Peyer's patch (tissue), 4 donors: ENCODE data around the gene ABCC5. TPM values are rescaled to one million over a fixed set of nuclear protein-coding genes. Genes with fewer than 3 reads are reported as not detected.

ENCODE experiments used
- DNase-seq, 3 donors: peaks; one replicate each; pipeline ENCODE4 v3.0.0-alpha.2; 2017 to 2019
- H3K27ac ChIP-seq, 4 donors: fragments of 200-600 bp; sonication (generic); one replicate each; pipeline ENCODE4 v1.5.1; 2016 to 2019
- H3K27me3 ChIP-seq, 2 donors: fragments of 200-600 bp; sonication (generic); one replicate each; pipeline ENCODE4 v1.5.1; 2019
- H3K36me3 ChIP-seq, 3 donors: fragments of 200-600 bp; sonication (generic); one replicate each; pipeline ENCODE4 v1.5.1; 2016 to 2019
- H3K4me1 ChIP-seq, 4 donors: fragments of 200-600 bp; sonication (generic); one replicate each; pipeline ENCODE4 v1.5.1; 2016 to 2019
- H3K4me3 ChIP-seq, 4 donors: fragments of 200-600 bp; sonication (generic); 1 replicate in 3 of 4; 2 replicates in 1 of 4; pipeline ENCODE4 v1.5.1; 2016 to 2019; ENCODE audit warnings: mild to moderate bottlenecking in 1 of 4
- H3K9me3 ChIP-seq, 4 donors: fragments of 200-600 bp; sonication (generic); one replicate each; pipeline ENCODE4 v1.5.1; 2016 to 2019; ENCODE audit warnings: mild to moderate bottlenecking in 1 of 4
- POLR2A ChIP-seq, 2 donors: fragments of 450-650 bp; IDR thresholded peaks; one replicate each; pipeline ENCODE4 v1.5.1; 2017; ENCODE audit warnings: antibody characterized with exemption in 2 of 2, mild to moderate bottlenecking in 2 of 2, moderate library complexity in 2 of 2
- total RNA-seq, 4 donors: library from RNA; depleted of rRNA; stranded (reverse); fragments of >200 nt; gene quantifications; one replicate each; pipeline ENCODE4 v1.1.0, GENCODE V29; 2016
- TF ChIP-seq, protein P1 (sequence below), 6 experiments: fragments of 450-650 bp in 4 of 6; fragments of 200-600 bp in 2 of 6; sonication (generic) in 1 of 6; IDR thresholded peaks; one replicate each; pipeline ENCODE4 v1.5.1; 2017 to 2019; ENCODE audit warnings: antibody characterized with exemption in 6 of 6, mild to moderate bottlenecking in 3 of 6, moderate library complexity in 1 of 6

ABCC5 gene
- total RNA-seq, 4 donors from 2014 or later: 54.0 to 95.7 (median 82.1) TPM

DNA sequence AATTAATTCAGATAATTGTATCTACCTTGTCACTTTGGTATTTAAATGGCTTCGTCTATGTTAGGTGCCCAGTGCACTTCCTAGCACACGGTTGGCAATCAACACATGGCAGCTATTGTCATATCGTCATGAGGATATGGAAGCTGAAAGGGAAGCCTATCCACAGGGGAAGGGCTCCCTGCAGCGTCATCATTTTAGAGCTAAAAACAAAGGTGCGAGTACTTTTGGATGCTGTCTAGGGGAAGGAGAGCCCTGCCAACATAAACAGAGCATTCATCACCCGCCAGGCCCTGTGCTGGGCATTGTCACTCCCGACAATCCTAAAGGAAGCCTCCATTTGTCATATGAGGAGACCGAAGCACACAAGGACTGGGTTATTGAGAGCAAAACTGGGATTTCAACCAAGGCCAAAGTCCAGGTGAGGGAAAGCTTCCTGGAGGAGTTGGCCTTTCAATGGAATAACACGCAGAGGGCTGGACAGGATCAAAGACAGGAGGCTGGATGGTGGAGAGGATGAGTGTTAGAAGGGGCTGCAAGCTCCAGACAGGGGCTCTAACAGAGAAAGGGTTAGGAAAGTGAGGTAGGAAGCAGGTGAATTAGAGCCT, 125.0 kb downstream of the ABCC5 start:
- DNase-seq: no peak
- H3K27ac ChIP-seq: peak overlapping the region in 1 of 4 donors; percentile 21
- no peaks in the 10 kb centered on the region for H3K4me1 ChIP-seq
- TF ChIP-seq POLR2A (IDR thresholded peaks at IDR 0.05): no peak
- TF ChIP-seq, protein P1, sequence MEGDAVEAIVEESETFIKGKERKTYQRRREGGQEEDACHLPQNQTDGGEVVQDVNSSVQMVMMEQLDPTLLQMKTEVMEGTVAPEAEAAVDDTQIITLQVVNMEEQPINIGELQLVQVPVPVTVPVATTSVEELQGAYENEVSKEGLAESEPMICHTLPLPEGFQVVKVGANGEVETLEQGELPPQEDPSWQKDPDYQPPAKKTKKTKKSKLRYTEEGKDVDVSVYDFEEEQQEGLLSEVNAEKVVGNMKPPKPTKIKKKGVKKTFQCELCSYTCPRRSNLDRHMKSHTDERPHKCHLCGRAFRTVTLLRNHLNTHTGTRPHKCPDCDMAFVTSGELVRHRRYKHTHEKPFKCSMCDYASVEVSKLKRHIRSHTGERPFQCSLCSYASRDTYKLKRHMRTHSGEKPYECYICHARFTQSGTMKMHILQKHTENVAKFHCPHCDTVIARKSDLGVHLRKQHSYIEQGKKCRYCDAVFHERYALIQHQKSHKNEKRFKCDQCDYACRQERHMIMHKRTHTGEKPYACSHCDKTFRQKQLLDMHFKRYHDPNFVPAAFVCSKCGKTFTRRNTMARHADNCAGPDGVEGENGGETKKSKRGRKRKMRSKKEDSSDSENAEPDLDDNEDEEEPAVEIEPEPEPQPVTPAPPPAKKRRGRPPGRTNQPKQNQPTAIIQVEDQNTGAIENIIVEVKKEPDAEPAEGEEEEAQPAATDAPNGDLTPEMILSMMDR (IDR thresholded peaks at IDR 0.05): no peak
- no peaks in the 10 kb centered on the region for H3K9me3 ChIP-seq
- no peaks in the 10 kb centered on the region for H3K27me3 ChIP-seq
- no peak overlapping the region for H3K4me3 ChIP-seq
- no peaks in the 10 kb centered on the region for H3K36me3 ChIP-seq

DNA sequence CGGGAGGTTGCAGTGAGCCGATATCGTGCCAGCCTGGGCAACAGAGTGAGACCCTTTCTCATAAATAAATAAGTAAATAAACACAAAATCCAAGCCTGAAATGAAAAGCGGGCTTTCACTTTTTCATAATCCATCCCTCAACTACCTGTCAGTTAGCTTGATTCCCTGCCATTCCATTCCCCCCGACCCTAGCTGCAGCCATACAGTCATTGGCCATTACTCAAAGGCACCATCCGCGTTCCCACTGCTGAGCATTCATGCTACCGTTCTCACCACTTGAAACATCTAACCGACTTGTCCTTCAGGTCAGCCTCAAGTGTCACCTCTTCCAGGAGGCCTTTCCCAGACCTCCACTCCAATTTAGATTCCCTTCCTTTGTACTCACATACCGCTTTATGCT, 131.9 kb downstream of the ABCC5 start:
- no peak for DNase-seq
- no peak overlapping the region for H3K27ac ChIP-seq
- no peaks in the 10 kb centered on the region for H3K9me3 ChIP-seq
- peaks cover 0 to 21% (median 9%) of the 10 kb centered on the region in 4 donors for H3K4me1 ChIP-seq
- no peak for TF ChIP-seq POLR2A (IDR thresholded peaks at IDR 0.05)
- TF ChIP-seq, protein P1 (IDR thresholded peaks at IDR 0.05): no peak
- no peaks in the 10 kb centered on the region for H3K36me3 ChIP-seq
- no peaks in the 10 kb centered on the region for H3K27me3 ChIP-seq
- no peak overlapping the region for H3K4me3 ChIP-seq

DNA sequence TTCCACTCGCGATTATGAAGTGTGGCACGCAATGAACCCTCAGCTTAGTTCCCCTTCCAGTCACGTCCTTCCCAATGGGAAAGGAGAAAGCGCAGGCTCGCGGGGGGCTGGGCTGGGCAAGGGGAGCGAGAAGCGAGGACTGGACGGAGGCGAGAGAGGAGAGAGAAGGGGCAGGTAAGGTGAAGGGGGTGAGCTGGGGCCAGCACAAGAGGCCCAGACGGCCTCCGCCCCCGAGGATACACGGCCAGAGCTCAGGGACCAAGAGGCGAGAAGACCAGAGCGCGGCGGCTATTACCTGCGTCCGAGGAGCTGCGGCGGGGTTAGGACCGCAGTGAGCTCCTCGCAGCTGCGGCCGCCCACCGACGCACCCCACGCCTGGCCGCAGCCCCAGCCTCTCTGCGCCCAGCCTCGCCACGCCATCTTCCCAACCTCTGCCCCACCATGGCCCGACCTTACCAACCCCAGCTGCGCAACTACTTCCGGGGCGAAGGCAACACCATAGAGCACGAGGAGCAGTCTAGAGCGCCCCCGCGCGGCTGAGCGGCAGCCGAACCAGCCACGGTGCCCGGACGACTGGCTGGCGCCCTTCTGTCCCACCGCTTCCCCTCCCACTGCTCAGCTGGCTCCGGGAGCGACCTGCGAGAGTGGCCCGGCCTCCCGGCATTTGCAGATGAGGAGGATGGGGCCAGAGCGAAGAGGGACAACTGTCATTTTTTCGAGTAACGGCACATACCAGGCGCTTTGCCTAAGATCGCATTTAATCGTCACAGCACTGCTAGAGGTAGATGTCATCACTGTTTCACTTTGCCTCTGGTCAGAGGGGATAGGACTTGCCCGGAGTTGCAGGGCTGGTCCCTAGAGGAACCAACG, 133.0 kb downstream of the ABCC5 start, which contains the start of gene PARL:
Gene PARL, minus strand, starts transcription at position 454 of the 870 bp plus-strand sequence. Its CDS starts 34 bp downstream, at position 420.
- H3K4me1 ChIP-seq: peaks cover 0 to 21% (median 9%) of the 10 kb centered on the region in 4 donors
- no peaks in the 10 kb centered on the region for H3K27me3 ChIP-seq
- TF ChIP-seq, protein P1 (IDR thresholded peaks at IDR 0.05): peak; percentile 84 to 97 (median 96)
- peak; percentile 66 for TF ChIP-seq POLR2A (IDR thresholded peaks at IDR 0.05)

DNA sequence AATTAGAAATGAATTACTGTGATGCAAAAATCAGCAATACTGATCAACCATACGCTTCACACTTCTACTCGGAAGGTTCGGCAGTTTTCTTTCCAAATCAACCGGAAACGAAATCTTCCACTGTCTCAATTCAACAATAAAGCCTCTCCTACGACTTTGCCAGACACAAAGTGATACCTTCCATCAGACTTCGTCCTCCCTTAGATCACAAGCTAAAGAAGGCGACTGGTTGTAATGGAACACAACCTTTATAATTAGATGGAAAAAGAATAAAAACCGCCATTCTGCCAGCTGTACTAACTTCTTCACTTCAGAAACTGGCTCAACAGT, 133.6 kb downstream of the ABCC5 start:
- H3K27me3 ChIP-seq: no peaks in the 10 kb centered on the region
- no peak for TF ChIP-seq POLR2A (IDR thresholded peaks at IDR 0.05)
- TF ChIP-seq, protein P1 (IDR thresholded peaks at IDR 0.05): no peak
- peak overlapping the region; percentile 81 to 97 (median 88) for H3K4me3 ChIP-seq
- H3K9me3 ChIP-seq: no peaks in the 10 kb centered on the region
- H3K36me3 ChIP-seq: no peaks in the 10 kb centered on the region
- no peak for DNase-seq
- H3K4me1 ChIP-seq: peaks cover 0 to 21% (median 9%) of the 10 kb centered on the region in 4 donors
- peak overlapping the region; percentile 71 to 80 (median 76) for H3K27ac ChIP-seq

More for the DNA sequence above, 133.0 kb downstream of the ABCC5 start, which contains the start of gene PARL:
- peak; percentile 97 to 98 (median 98) for DNase-seq
- Histone ChIP-seq H3K4me3 (peak within 1 kb of the TSS; percentile 81 to 97 (median 88)), H3K36me3 (no peaks in the 10 kb centered on the region), H3K27ac (peak within 1 kb of the TSS; percentile 71 to 80 (median 76)), H3K9me3 (no peaks in the 10 kb centered on the region)

DNA sequence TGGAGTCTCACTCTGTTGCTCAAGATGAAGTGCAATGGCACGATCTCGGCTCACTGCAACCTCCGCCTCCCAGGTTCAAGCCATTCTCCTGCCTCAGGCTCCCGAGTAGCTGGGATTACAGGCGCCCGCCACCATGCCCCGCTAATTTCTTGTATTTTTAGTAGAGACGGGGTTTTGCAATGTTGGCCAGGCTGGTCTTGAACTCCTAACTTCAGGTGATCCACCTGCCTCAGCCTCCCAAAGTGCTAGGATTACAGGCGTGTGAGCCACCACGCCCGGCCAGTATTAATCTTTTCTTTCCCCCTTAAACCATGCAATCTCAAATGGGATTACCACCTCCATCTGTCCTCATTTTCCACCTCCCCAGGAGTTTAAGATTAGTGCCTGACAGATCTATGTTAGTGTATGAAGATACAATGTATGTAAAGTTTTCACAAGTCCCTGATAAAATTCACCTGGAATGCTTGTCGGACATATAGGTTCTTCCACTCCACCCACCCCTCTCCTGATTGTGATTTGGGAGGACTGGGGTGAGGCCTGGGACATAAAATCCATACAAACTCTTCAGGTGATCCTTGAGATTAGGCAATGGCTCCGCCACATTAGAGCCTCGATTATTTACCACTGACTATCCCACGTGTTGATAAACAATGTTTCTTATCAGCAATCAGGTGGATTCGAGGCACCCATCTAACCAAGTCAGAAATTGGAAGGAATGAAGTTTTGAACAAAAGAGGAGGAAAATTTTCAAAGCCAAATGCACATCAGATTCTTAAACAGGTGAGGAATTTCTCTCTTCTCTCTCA, 134.2 kb downstream of the ABCC5 start:
- Histone ChIP-seq H3K9me3 (no peaks in the 10 kb centered on the region), H3K27me3 (no peaks in the 10 kb centered on the region), H3K4me1 (peaks cover 0 to 21% (median 9%) of the 10 kb centered on the region in 4 donors), H3K36me3 (no peaks in the 10 kb centered on the region), H3K4me3 (peak overlapping the region; percentile 81 to 97 (median 88)), H3K27ac (peak overlapping the region in 1 of 4 donors; percentile 71)
- no peak for DNase-seq
- TF ChIP-seq, protein P1 (IDR thresholded peaks at IDR 0.05): no peak
- no peak for TF ChIP-seq POLR2A (IDR thresholded peaks at IDR 0.05)
